HepG2 (cell line): ENCODE results near the gene PDE9A. TPM values are rescaled to one million over a fixed set of nuclear protein-coding genes. Genes with fewer than 3 reads are reported as not detected.

Experiments used
- ATAC-seq: fragments of 200-7000 bp; cut with Tn5 transposase; 3 replicates; pipeline ENCODE4 v1.9.1; 2020; ENCODE audit warnings: mild to moderate bottlenecking, moderate library complexity
- BruUV-seq: library from RNA; stranded (reverse); fragments of 400-500 nt; replicated peaks from 2 replicates; lab custom pipeline; 2021; lab: Mats Ljungman, UMichigan
- CTCF ChIA-PET: fragments of 300-600 bp; formaldehyde crosslinking; extraction: SDS; loops from one replicate; lab custom pipeline; 2021; ENCODE audit warnings: low total read pairs, inconsistent platforms, low intra/inter-chr PET ratio; lab: Yijun Ruan, JAX
- POLR2A ChIA-PET: fragments of 350-600 bp; sonication (Branson Sonifier 250); formaldehyde crosslinking; loops from one replicate; lab custom pipeline; 2020; ENCODE audit warnings: antibody characterized with exemption, inconsistent platforms; lab: Yijun Ruan, JAX
- DNase-seq: peaks from one replicate; pipeline ENCODE4 v3.0.0-alpha.2; 2015; ENCODE audit warnings: low spot score
- FAIRE-seq: peaks from 3 replicates; lab custom pipeline; 2011; peaks lifted over from hg19 to GRCh38; lab: Jason Lieb, UNC
- H2AFZ ChIP-seq: one replicate; pipeline ENCODE4 v1.6.1; 2011; ENCODE audit warnings: low read length, inconsistent platforms
- H3K27ac ChIP-seq: fragments of 300-600 bp; 3 replicates; pipeline ENCODE4 v1.8.0; 2011; ENCODE audit warnings: mixed run types, mild to moderate bottlenecking, mixed read lengths, low read length, inconsistent platforms; ENCODE audit not compliant: insufficient read depth; ENCODE audit errors: extremely low read length
- H3K27me3 ChIP-seq, 2 experiments: fragments of 200-600 bp in 1 of 2; 2 replicates in 1 of 2; 3 replicates in 1 of 2; pipeline versions ENCODE4 v1.6.0 to v1.8.0; 2011; ENCODE audit warnings: low read length in 2 of 2, mild to moderate bottlenecking in 2 of 2, moderate library complexity in 2 of 2, inconsistent platforms in 1 of 2; ENCODE audit not compliant: insufficient read depth in 2 of 2, control insufficient read depth in 1 of 2
- H3K36me3 ChIP-seq, 2 experiments: fragments of 200-600 bp in 1 of 2; replicated peaks in 1 of 2; 2 replicates in 1 of 2; 3 replicates in 1 of 2; pipeline versions ENCODE4 v1.5.1 to v1.8.0; 2011; ENCODE audit warnings: low read length in 2 of 2, inconsistent platforms in 1 of 2; ENCODE audit not compliant: insufficient read depth in 2 of 2, control insufficient read depth in 1 of 2
- H3K4me1 ChIP-seq: 2 replicates; pipeline ENCODE4 v1.5.1; 2012; ENCODE audit warnings: low read length, inconsistent platforms; ENCODE audit not compliant: insufficient read depth
- H3K4me2 ChIP-seq: 2 replicates; pipeline ENCODE4 v1.6.0; 2011; ENCODE audit warnings: low read depth, low read length, inconsistent platforms
- H3K4me3 ChIP-seq, 3 experiments: fragments of 200-600 bp in 1 of 3; sonication (generic), shearing (Covaris generic) in 1 of 3; replicated peaks in 1 of 3; 2 replicates each; pipeline ENCODE4 v1.5.1; 2011 to 2016; ENCODE audit warnings: low read length in 3 of 3, inconsistent platforms in 2 of 3, low read depth in 2 of 3, mild to moderate bottlenecking in 2 of 3, control low read depth in 1 of 3, mixed read lengths in 1 of 3; ENCODE audit not compliant: insufficient read depth in 1 of 3
- H3K79me2 ChIP-seq: one replicate; pipeline ENCODE4 v1.6.1; 2011; ENCODE audit warnings: low read length, inconsistent platforms; ENCODE audit not compliant: insufficient read depth
- H3K9ac ChIP-seq: 2 replicates; pipeline ENCODE4 v1.6.0; 2011; ENCODE audit warnings: mild to moderate bottlenecking, low read depth, low read length, inconsistent platforms; ENCODE audit not compliant: insufficient read depth
- H3K9me3 ChIP-seq: 2 replicates; pipeline ENCODE4 v1.5.1; 2012; ENCODE audit warnings: mild to moderate bottlenecking, low read length
- H4K20me1 ChIP-seq: 2 replicates; pipeline ENCODE4 v1.6.0; 2011; ENCODE audit warnings: inconsistent platforms, mild to moderate bottlenecking, low read length, moderate library complexity; ENCODE audit not compliant: insufficient read depth
- CHD4 ChIP-seq: fragments of 200-600 bp; sonication (generic); IDR thresholded peaks from 2 replicates; pipeline ENCODE4 v1.7.0; 2017; ENCODE audit warnings: mild to moderate bottlenecking, low read length, borderline replicate concordance
- ETV5 ChIP-seq: IDR thresholded peaks from 2 replicates; pipeline ENCODE4 v1.6.1; 2018; ENCODE audit warnings: missing biosample characterization, missing genetic modification reagents, inconsistent platforms, borderline replicate concordance
- HNRNPH1 ChIP-seq: fragments of 200-400 bp; formaldehyde crosslinking; optimal IDR thresholded peaks from 2 replicates; pipeline ENCODE3; 2017; ENCODE audit warnings: mild to moderate bottlenecking, low read depth, low read length
- NFKB2 ChIP-seq: sonication (generic); formaldehyde crosslinking; IDR thresholded peaks from 2 replicates; pipeline ENCODE4 v1.4.0; 2020; ENCODE audit warnings: missing genetic modification reagents, borderline replicate concordance
- NR1H2 ChIP-seq: sonication (generic); formaldehyde crosslinking; IDR thresholded peaks from 2 replicates; pipeline ENCODE4 v1.8.1; 2022; ENCODE audit warnings: low read depth, missing genetic modification reagents, borderline replicate concordance
- SETDB1 ChIP-seq: sonication (generic); formaldehyde crosslinking; IDR thresholded peaks from 2 replicates; pipeline ENCODE4 v1.5.1; 2020; ENCODE audit warnings: missing genetic modification reagents, mild to moderate bottlenecking, borderline replicate concordance
- ZMYM3 ChIP-seq: sonication (generic); formaldehyde crosslinking; IDR thresholded peaks from 2 replicates; pipeline ENCODE4 v1.5.1; 2020; ENCODE audit warnings: mild to moderate bottlenecking, missing genetic modification reagents
- ZNF205 ChIP-seq: IDR thresholded peaks from 2 replicates; pipeline ENCODE4 v1.6.1; 2018; ENCODE audit warnings: missing biosample characterization, missing genetic modification reagents
- ZNF34 ChIP-seq: sonication (generic); formaldehyde crosslinking; IDR thresholded peaks from 2 replicates; pipeline ENCODE4 v1.4.0; 2020; ENCODE audit warnings: mild to moderate bottlenecking, missing genetic modification reagents, borderline replicate concordance
- ZNF382 ChIP-seq: sonication (generic); formaldehyde crosslinking; IDR thresholded peaks from 2 replicates; pipeline ENCODE4 v1.5.0; 2020; ENCODE audit warnings: missing genetic modification reagents, mild to moderate bottlenecking, borderline replicate concordance
- ZNF547 ChIP-seq: sonication (generic); formaldehyde crosslinking; IDR thresholded peaks from 2 replicates; pipeline ENCODE4 v1.5.1; 2020; ENCODE audit warnings: mild to moderate bottlenecking, missing genetic modification reagents
- ZNF773 ChIP-seq: sonication (generic); formaldehyde crosslinking; IDR thresholded peaks from 2 replicates; pipeline ENCODE4 v1.4.0; 2020; ENCODE audit warnings: missing genetic modification reagents, borderline replicate concordance
- ZSCAN12 ChIP-seq: sonication (generic); formaldehyde crosslinking; IDR thresholded peaks from 2 replicates; pipeline ENCODE4 v1.9.0; 2021; ENCODE audit warnings: mild to moderate bottlenecking, missing genetic modification reagents
- ZSCAN25 ChIP-seq: sonication (generic); formaldehyde crosslinking; IDR thresholded peaks from 2 replicates; pipeline ENCODE4 v1.8.0; 2022; ENCODE audit warnings: mild to moderate bottlenecking, missing genetic modification reagents
- WGBS: methylation state at CpG from one replicate; pipeline ENCODE4 v1.1.6; 2017; ENCODE audit warnings: low lambda C conversion rate; 5-methylcytosine and 5-hydroxymethylcytosine counted together
- in situ Hi-C: cut with HindIII; loops from 2 replicates; pipeline ENCODE4 v1.10.0; 2017; ENCODE audit warnings: low pct_unique_long_range_greater_than_20kb; ENCODE audit not compliant: extremely low pct_ligation_motif_present
- intact Hi-C: fragments of 100-400 bp; cut with micrococcal nuclease; formaldehyde crosslinking; loops from one replicate; pipeline ENCODE4 v1.10.0; 2022; ENCODE audit not compliant: unreplicated experiment
- polyA plus RNA-seq, 8 experiments: library from polyadenylated mRNA; depleted of rRNA in 3 of 8; stranded (reverse) in 7 of 8; unstranded in 1 of 8; fragments of >200 nt; fragmentation: Illumina TruSeq in 4 of 8; extraction: Trizol in 4 of 8; gene quantifications; 2 replicates each; pipeline versions ENCODE4 v1.2.1 to v1.2.3, GENCODE V29; 2011 to 2016; ENCODE audit warnings: low read depth in 4 of 8, missing spikeins in 1 of 8, mixed read lengths in 1 of 8; ENCODE audit not compliant: insufficient read depth in 1 of 8
- total RNA-seq, 5 experiments: library from RNA; depleted of rRNA; stranded (reverse); fragments of >200 nt; fragmentation: Illumina TruSeq; extraction: Trizol; gene quantifications; 2 replicates each; pipeline ENCODE4 v1.2.3, GENCODE V29; 2016; ENCODE audit warnings: low read depth in 1 of 5
- TF ChIP-seq, protein P1 (sequence below): sonication (generic); formaldehyde crosslinking; IDR thresholded peaks from 2 replicates; pipeline ENCODE4 v1.4.0; 2020; ENCODE audit warnings: missing genetic modification reagents, borderline replicate concordance
- TF ChIP-seq, protein P2 (sequence below): sonication (generic); formaldehyde crosslinking; IDR thresholded peaks from 2 replicates; pipeline ENCODE4 v1.9.0; 2021; ENCODE audit warnings: missing genetic modification reagents, borderline replicate concordance
- TF ChIP-seq, protein P3 (sequence below): sonication (generic); formaldehyde crosslinking; IDR thresholded peaks from 2 replicates; pipeline ENCODE4 v1.5.1; 2020; ENCODE audit warnings: missing genetic modification reagents, mild to moderate bottlenecking, borderline replicate concordance

PDE9A gene
- total and polyA plus RNA-seq, 2 of the 13 experiments (the other 11 are each of a cell fraction or from before 2014, with no cell fraction given) = 4.6 to 19.7 TPM

DNA sequence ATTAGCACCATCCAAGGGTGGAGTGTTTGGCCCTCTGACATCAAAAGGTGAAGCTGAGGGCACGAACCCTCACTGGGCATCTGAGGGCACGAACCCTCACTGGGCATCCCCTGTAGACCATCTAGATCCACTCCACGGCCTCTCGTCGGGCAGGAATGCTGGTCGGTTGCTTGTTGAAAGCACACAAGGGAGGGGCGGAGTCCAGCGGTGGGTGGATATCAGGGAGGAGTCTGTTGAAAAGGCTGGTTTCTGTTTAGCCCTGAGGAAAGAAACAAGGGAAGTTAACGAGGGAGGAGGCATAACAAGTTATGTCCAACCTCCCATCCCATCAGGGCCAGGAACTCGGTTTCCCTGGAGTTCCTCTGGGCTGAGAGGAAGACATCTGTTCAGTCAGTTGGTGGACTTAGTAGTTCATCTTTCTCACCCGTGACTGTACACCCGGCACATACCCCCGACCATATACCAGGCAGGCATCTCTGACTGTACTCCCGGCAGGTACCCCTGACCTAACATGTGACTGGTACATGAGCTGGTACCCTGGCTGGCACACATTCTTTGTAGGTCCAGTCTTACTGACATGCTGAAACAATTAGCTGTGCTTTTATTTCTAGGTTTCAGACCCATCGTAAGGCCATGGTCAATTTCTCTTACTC, 32.1 kb upstream of the PDE9A start (continued):
- TF ChIP-seq, protein P1, sequence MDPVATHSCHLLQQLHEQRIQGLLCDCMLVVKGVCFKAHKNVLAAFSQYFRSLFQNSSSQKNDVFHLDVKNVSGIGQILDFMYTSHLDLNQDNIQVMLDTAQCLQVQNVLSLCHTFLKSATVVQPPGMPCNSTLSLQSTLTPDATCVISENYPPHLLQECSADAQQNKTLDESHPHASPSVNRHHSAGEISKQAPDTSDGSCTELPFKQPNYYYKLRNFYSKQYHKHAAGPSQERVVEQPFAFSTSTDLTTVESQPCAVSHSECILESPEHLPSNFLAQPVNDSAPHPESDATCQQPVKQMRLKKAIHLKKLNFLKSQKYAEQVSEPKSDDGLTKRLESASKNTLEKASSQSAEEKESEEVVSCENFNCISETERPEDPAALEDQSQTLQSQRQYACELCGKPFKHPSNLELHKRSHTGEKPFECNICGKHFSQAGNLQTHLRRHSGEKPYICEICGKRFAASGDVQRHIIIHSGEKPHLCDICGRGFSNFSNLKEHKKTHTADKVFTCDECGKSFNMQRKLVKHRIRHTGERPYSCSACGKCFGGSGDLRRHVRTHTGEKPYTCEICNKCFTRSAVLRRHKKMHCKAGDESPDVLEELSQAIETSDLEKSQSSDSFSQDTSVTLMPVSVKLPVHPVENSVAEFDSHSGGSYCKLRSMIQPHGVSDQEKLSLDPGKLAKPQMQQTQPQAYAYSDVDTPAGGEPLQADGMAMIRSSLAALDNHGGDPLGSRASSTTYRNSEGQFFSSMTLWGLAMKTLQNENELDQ (CRISPR knock-in tag) = no peak
- no peak for TF ChIP-seq ETV5
- TF ChIP-seq NFKB2 = no peak
- no peak for TF ChIP-seq ZSCAN25 (CRISPR knock-in tag)
- TF ChIP-seq, protein P2, sequence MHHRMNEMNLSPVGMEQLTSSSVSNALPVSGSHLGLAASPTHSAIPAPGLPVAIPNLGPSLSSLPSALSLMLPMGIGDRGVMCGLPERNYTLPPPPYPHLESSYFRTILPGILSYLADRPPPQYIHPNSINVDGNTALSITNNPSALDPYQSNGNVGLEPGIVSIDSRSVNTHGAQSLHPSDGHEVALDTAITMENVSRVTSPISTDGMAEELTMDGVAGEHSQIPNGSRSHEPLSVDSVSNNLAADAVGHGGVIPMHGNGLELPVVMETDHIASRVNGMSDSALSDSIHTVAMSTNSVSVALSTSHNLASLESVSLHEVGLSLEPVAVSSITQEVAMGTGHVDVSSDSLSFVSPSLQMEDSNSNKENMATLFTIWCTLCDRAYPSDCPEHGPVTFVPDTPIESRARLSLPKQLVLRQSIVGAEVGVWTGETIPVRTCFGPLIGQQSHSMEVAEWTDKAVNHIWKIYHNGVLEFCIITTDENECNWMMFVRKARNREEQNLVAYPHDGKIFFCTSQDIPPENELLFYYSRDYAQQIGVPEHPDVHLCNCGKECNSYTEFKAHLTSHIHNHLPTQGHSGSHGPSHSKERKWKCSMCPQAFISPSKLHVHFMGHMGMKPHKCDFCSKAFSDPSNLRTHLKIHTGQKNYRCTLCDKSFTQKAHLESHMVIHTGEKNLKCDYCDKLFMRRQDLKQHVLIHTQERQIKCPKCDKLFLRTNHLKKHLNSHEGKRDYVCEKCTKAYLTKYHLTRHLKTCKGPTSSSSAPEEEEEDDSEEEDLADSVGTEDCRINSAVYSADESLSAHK = no peak
- no peak for TF ChIP-seq ZNF205 (CRISPR knock-in tag)
- TF ChIP-seq ZNF773 (CRISPR knock-in tag) = no peak
- no peak for TF ChIP-seq SETDB1 (CRISPR knock-in tag)

DNA sequence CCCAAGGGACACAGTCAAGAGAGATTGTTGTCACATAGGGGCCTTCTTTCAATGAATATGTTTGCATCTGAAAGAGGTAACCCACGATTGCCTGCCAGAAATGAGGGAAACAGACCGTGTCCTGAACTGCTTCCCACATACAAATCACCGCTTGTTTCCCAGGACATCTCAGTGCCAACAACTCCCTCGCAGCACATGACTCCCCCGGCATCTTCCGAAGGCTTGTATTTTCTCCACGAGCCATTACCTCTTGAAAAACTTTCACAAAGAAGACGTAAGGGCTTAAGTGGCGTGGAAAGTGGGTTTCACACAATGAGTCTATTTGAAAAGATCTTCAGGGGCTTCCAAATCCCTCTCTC, 31.6 kb upstream of the PDE9A start:
- ATAC-seq (no peak), FAIRE-seq (no peak), DNase-seq (no peak)
- BruUV-seq = no TSS peak
- intact Hi-C loops = no loop called here
- Histone ChIP-seq H3K4me2 (peak overlapping the region; percentile 69; the same call in 1 of the 2 replicates), H3K27ac (no peak overlapping the region), H3K9me3 (no peaks in the 10 kb centered on the region), H3K79me2 (no peaks in the 10 kb centered on the region), H3K27me3 (peaks cover 2 to 25% of the 10 kb centered on the region in 2 experiments; a peak in 3 of 5 replicates), H3K9ac (no peak overlapping the region), H3K4me1 (peaks cover 64% of the 10 kb centered on the region), H3K4me3 (no peak overlapping the region), H3K36me3 (no peaks in the 10 kb centered on the region), H2AFZ (no peak overlapping the region), H4K20me1 (no peaks in the 10 kb centered on the region)
- ChIA-PET POLR2A (no interaction called here), CTCF (no interaction called here)
- 72% methylated on average over 9 of the region's 9 CpGs for WGBS
- in situ Hi-C loops = no loop called here
- TF ChIP-seq, protein P3, sequence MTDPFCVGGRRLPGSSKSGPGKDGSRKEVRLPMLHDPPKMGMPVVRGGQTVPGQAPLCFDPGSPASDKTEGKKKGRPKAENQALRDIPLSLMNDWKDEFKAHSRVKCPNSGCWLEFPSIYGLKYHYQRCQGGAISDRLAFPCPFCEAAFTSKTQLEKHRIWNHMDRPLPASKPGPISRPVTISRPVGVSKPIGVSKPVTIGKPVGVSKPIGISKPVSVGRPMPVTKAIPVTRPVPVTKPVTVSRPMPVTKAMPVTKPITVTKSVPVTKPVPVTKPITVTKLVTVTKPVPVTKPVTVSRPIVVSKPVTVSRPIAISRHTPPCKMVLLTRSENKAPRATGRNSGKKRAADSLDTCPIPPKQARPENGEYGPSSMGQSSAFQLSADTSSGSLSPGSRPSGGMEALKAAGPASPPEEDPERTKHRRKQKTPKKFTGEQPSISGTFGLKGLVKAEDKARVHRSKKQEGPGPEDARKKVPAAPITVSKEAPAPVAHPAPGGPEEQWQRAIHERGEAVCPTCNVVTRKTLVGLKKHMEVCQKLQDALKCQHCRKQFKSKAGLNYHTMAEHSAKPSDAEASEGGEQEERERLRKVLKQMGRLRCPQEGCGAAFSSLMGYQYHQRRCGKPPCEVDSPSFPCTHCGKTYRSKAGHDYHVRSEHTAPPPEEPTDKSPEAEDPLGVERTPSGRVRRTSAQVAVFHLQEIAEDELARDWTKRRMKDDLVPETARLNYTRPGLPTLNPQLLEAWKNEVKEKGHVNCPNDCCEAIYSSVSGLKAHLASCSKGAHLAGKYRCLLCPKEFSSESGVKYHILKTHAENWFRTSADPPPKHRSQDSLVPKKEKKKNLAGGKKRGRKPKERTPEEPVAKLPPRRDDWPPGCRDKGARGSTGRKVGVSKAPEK (CRISPR knock-in tag) = no peak
- TF ChIP-seq CHD4 (no peak), ZSCAN12 (CRISPR knock-in tag) (no peak), NR1H2 (no peak), ZNF34 (no peak), ZNF382 (CRISPR knock-in tag) (no peak), HNRNPH1 (no peak), ZMYM3 (no peak), ZNF547 (CRISPR knock-in tag) (no peak)
